ENCODE data around the gene KSR1.

DNA sequence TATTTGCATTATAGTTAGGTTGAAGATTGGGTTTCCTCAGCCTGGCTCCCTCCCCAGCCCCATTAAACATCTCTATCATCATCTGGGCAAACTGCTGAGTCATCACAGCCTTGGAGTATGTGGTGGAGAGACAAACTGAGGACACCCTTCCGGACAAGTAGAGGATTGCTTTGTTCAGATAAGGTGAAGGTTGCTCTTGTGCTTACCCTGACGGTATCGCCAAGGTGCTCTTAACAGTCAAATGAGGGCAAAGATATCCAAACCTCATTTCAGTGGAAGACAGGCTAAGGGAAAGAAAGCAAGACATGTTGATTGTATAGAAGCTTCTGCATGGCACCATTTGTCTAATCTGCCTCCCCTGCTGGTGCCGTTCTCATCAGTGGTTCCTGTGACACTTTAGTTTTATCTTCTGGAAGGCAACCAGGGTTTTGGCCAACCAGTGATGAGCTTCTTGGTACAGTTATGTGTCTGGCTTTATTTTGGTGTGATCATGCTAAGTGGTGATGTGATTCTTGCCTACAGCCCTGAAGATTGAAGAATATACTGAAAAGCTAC lies 117.8 kb downstream of the KSR1 start:
- no peak for TF ChIP-seq CTCF (IDR thresholded peaks at IDR 0.05)
- TF ChIP-seq POLR2AphosphoS5 (IDR thresholded peaks at IDR 0.05): no peak

Measured in upper lobe of left lung (tissue), 4 donors.